NOMO-1 treated with DMSO at 0.1 percent for 48 hours (cell line): Measurements from ENCODE around the gene PHLDB3.
A peak's percentile ranks its signal among the peaks of the same experiment; 100 is the strongest.

Source experiments
- DNase-seq: peaks from one replicate; lab custom pipeline; 2025; ENCODE audit not compliant: unreplicated experiment; lab: John Stamatoyannopoulos, UW

PHLDB3 gene

DNA sequence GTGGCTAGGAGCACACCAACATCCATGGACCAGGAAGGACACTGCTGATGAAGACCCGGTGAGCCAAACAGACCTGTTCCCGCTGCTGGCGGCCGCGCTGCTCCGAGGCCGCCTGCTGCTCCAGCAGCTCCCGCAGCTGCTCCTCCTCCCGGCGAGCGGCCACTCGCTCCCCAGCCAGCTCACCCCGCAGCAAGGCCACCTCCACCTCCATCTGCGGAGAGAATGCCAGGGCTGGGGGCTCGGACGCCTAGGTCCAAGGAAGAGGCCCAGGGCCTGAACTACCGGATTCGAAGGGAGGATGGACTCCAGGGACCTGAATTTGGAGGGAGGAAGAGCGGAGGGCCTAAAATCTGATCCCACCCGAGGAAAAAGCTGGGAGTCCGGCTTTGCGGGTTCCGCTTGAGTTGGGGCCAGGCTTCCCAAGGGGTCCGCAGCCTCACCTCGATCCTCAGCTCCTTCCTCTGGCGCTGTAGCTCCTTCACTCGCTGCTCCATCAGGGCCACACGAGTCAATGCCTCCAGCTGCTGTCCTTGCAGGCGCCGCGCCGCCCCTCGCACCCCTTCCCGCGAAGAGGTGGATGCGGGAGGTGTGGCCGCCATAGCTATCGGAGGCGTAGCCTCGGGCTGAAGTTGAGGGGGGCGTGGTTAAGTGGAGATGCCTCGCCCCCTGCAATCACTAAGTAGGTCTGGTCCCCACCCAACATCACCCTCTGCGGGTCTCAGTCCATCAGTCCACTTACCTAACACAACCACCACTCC, 2.7 kb downstream of the PHLDB3 start:
- no peak for DNase-seq

DNA sequence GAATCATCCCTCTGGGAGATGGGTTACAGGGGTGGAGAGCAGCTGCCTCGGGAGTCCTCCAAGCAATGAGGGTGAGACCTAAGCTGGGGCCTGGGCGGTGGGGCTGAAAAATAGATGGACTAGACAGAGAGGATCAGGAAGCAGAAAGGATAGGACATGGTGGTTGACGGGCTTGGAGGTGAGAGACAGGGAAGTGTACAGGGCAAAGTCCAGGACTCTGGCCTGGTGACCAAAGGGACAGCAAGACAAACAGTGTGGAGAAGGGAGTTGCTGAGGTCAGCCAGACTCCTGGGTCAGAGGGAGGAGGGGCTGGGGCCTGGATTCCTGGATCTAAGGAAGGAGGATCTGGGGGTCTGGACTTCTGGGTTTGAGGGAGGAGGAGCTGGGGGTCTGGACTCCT, 5.5 kb downstream of the PHLDB3 start:
- DNase-seq: no peak

DNA sequence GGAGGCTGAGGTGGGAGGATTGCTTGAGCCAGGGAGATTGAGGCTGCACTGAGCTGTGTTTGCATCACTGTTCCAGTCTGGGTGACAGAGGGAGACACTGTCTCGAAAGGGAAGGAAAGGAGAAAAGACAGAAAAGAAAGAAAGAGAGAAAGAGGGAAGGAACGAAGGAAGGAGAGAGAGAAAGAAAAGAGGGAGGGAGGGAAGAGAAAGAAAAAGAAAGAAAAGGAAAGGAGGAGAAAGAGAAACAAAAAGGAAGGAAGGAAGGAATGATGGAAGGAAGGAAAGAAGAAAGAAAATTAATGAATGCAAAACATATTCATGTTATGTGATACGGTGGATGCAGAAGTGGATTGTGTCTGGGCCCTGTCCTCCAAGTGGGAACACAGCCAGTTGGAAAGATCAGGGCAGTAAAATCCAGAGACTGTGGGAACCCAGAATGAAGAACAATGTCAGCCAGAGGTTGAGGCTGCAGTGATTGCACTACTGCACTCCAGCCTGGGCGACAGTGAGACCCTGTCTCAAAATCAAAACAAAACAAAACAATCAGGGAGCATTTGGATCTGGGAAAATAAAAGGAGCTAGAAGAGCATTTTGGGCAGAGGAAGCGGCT, 6.2 kb downstream of the PHLDB3 start:
- no peak for DNase-seq

DNA sequence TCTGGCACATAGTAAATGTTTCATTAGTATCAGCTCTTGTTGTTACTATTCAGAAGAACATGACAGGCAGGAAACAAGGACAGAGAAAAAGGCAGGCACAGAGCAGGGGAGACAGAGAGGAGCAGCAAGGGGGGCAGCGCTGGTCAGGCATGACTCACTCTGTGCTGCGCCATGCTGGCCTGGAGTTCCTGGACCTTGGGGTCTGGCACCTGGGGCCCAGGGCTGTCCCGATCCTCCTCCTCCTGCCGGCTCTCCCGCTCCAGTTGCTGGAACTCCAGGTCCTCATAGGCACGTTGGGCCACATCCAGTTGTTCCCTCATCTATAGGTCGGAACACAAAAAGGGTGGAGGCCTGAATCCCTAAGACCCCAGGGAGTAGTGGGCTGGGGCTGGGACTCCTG, 7.6 kb downstream of the PHLDB3 start:
- DNase-seq: no peak

DNA sequence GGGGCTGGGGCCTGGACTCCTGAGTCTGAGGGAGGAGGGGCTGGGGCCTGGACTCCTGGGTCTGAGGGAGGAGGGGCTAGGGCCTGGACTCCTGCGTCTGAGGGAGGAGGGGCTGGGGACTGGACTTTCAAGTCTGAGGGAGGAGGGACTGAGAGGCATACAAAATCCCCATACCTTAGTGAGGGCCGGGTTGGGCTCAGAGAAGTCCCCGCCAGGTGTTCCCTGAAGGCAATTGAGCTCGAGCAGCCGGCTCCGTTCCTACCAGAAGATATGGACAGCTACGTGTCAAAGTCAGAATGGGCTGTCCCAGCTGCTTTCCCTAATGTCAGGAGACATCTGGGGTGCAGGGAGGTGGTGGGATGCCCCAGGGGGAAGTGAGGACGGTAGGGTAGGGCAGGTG, 9.5 kb downstream of the PHLDB3 start:
- no peak for DNase-seq

DNA sequence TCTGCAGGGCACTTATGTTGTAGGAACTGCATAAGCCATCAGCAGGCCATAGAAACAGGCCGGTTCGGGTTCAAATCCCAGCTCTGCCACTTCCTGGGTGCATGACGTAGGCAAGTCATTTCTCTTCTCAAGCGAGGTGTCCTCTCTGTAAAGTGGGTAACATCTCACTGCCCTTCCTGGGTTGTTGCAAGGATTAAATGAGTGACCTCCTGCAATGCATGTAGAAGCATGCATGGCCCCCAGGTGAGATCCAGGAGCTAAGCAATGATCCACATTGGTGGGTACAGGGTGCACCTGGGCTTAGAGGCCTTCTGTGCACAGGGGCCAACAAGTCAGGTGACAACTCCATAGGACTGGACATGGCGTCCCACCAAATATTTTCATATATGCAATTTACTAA, 13.8 kb downstream of the PHLDB3 start:
- no peak for DNase-seq

DNA sequence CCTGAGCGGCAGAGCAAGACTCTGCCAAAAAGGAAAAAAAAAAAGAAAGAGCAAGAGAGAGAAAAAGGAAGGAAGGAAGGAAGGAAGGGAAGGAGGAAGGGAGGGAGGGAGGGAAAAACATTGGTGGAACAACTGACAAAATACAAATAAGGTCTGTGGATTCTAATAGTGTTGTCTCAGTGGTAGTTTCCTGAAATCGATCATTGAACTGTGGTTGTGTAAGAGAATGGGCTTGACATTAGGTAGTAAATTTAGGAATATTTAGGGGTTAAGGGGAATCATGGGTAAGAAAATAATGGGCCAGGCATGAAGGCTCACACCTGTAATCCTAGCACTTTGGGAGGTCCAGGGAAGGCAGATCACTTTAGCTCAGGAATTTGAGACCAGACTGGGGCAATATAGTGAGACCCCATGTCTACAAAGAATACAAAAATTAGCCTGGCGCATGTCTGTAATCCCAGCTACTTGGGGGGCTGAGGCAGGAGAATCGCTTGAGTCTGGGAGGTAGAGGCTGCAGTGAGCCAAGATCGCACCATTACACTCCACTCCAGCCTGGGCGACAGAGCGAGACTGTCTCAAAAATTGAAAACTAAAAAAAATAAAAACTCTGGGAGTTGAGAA, 14.5 kb downstream of the PHLDB3 start:
- DNase-seq: no peak

DNA sequence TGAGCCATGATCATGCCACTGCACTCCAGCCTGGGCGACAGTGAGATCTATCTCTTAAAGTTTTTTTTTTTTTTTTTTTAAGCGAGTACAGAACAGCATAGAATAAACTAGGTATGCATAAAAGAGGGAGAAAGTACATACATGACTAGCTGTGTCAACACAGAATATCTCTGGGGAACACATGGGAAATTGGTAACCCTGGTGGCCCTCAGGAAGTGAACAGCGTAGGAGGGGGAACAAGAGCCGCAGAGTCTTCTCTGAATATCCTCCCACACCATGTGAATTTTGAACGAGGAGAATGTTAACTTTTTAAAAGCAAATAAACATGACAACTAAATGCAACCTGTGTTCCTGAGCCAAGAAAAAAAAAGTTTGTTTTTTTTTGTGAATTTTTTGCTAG, 15.2 kb downstream of the PHLDB3 start:
- DNase-seq: no peak

DNA sequence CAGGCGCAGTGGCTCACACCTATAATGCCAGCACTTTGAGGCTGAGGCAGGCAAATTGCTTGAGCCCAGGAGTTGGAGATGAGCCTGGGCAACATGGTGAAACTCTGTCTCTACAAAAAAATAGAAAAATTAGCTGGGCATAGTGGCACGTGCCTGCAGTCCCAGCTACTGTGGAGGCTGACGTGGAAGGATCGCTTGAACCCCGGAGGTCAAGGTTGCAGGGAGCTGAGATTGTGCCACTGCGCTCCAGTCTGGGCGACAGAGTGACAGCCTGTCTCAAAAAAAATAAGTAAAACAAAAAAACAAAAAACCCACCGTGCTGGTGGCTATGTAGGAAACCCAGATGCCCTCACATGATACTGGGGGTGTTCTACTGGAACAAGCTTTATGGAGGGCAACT, 16.4 kb downstream of the PHLDB3 start:
- no peak for DNase-seq

DNA sequence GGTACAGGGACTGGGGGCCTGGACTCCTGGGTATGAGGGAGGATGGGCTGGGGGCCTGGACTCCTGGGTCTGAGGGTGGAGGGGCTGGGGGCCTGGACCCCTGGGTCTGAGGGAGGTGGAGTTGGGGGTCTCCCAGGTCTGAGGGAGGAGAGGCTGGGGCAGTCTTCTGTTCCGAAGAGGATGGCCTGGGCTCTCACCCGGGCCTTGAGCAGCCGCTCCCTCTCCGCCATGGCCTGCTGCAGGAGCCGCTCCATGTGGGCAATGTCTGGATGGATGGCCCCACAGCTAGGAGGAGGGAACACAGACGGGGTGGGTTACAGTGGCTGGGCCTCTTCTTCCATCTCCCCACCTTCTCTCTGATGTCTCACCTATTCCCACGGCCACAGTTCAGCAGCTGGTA, 18.1 kb downstream of the PHLDB3 start:
- DNase-seq: no peak

DNA sequence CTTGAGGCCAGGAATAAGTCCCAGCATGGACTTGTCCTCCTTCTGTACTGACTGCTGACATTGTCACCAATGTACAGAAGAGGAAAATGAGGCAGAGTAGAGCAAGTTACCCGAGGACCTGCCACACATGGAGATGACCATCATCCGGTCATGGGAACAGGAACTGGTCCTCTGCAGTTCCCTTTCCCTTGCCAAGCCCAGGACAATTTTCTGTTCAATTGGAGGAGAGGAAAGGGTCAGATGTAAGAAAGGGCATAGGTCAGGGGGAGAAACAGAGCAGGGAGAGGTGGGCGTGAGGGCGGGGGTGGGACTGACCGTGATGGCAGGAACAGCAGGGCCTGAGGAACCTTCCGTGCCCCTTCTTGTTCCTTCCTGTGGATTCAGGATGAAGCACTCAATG, 18.6 kb downstream of the PHLDB3 start:
- no peak for DNase-seq

DNA sequence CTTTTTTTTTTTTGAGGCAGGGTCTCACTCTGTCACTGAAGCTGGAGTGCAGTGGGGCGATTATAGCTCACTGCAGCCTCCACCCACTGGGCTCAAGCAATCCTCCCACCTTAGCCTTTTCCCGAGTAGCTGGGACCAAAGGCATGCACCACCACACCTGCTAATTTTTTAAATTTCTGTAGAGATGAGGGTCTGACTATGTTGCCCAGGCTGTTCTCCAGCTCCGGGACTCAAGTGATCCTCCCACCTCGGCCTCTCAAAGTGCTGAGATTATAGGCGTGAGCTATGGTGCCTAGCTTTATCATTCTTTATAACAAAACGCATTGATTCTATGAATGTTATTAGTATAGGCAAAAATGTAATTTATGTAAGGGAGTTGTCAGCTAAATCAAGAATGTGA, 21.3 kb downstream of the PHLDB3 start:
- no peak for DNase-seq

DNA sequence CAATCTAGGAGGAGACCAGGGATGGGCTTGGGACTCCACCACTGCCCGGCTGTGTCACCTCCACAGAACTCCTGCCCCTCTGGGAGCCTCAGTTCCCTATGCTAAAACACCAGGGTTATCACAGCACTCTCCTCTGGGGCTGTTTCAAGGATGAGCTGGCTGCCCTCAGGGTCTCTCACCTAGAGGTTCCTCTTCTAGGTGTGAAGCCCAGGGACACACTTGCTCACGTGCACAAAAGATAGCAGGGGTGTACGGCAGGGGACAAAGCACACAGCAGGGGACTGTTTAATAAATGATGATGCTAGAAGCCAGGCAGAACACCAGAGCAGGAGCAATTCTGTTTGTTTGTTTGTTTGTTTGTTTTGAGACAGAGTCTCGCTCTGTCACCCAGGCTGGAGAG, 22.4 kb downstream of the PHLDB3 start:
- no peak for DNase-seq

DNA sequence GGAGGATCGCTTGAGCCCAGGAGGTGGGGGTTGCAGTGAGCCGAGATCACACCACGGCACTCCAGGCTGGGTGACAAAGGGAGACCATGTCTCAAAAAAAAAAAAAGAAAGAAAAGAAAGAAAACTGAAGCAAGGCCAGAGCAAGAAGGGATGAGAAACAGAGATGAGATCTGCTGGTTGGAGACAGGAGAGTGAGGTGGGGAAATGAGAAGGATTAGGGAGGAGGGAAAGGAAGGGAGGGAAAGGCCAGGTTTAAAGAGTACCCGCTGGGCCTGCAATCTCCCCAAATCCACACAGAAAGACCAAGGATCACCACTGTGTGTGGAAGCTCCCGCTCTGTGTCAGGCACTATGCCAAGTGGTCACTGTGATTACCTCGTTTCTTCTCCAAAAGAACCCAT, 22.8 kb downstream of the PHLDB3 start:
- no peak for DNase-seq

DNA sequence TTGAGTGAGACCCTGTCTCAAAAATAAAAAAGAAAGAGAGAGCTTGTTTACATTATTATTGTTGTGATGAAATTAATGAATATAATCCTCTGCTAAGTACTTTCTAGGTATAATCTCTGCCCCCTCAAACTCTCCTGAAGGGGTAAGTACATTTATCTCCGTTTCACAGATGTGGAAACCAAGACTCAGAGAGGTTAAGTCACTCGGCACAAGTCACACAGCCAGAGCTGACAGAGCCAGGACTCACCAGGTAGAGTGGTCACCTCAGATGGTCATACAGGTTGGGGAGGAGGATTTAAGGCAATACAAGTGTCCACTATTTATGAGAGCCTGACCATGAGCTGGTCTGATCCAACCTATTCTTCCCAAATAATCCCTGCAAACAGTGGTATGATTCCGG, 24.0 kb downstream of the PHLDB3 start:
- no peak for DNase-seq

DNA sequence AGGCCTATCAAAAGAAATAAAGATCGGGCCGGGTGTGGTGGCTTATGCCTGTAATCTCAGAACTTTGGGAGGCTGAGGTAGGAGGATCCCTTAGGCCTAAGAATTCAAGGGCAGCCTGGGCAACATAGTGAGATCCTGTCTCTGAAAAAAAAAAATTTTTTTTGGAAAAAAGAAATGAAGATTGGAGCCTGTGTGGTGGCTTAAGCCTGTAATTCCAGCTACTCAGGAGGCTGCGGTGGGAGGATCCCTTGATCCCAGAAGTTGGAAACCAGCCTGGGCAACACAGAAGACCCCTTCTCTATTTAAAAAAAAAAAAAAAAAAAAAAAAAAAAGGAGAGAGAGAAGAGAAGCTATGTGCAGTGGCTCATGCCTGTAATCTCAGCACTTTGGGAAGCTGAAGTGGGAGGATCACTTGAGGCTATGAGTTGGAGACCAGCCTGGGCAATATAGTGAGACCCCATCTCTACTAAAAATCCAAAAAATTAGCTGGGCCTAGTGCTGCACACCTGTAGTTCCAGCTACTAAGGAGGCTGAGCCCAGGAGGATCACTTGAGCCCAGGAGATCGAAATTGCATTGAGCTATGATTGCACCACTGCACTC, 24.5 kb downstream of the PHLDB3 start:
- DNase-seq: no peak

DNA sequence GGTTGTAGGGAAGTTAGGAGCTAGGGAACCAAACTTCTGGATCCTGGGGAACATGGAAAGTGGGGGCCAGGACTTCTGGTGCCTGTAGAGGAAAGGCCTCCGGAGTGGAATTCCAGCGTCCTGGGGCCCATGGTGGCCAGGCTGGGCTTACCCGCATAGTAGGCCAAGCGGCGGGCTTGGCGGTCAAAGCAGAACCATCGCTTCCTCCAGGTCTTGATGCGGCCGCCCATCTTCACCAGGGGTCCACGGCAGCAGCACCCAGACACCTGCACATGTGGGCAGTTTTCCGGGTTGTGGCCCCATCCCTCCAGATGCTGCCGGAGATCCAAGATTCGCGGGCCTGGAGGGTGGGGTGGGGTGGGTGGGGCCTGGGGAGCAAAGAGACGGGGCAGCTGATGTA, 25.3 kb downstream of the PHLDB3 start:
- no peak for DNase-seq

DNA sequence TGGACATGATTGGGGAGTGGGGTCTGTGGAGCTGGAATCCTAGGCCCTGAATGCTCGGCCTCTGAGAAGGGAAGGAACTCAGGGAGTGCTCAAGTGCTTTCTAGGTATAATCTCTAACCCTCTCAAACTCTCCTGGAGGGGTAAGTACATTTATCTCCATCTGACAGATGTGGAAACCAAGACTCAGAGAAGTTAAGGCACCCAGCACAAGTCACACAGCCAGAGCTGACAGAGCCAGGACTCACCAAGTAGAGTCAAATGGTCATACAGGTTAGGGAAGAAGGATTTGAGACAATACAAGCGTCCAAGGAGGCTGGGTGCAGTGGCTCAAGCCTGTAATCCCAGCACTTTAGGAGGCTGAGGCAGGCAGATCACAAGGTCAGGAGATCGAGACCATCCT, 26.2 kb downstream of the PHLDB3 start:
- no peak for DNase-seq

DNA sequence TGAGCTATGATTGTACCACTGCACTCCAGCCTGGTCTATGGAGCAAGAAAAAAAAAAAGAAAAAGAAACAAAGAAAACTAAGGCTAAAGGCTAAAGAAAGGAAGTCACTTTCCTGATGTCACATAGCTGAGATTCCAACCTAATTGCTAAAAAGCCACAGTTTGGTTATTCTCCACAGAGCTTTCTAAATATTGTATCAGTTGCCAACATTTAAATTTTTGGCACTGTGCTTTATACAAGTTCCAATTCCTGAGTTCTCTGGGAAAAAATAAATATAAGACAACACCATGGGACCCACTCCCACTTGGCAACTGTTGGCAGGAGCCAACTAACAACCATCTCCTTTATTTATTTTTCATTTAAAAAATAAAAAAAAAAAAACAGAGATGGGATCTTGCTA, 27.9 kb downstream of the PHLDB3 start:
- no peak for DNase-seq

DNA sequence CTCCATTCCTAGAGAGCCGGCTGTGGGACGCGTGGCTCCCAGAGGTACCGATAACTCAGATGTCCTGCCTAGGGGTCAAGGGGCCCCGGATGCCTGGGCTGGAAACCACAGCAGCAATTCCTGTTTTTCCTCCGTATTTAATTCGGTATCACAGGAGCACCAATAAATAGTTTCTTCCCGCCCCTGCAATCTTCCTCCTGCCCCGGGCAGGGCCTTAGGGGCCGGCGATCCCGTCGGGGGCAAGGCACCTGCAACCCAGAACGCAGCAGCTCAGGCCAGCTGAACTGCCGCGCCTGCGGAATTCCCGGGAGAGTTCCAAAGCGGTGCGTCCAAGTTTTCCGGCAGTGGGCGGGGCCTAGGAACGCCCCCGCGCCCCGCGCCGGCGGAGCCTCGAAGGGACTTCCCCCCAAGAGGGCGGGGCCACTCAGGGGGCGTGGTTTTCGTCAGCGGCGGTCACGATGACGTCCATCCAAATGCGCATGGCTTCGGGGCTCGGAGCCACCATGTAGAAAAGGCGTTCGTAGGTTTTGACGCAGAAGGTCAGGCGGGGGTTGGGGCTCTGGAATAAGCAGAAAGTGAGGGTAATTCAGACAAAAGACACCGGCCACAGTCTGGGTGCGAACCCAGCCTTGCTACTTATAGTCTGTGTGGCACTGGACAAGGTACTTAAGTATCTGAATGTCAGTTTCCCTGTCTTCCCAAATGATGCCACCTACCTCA, 29.4 kb downstream of the PHLDB3 start:
- DNase-seq: peak; percentile 71

DNA sequence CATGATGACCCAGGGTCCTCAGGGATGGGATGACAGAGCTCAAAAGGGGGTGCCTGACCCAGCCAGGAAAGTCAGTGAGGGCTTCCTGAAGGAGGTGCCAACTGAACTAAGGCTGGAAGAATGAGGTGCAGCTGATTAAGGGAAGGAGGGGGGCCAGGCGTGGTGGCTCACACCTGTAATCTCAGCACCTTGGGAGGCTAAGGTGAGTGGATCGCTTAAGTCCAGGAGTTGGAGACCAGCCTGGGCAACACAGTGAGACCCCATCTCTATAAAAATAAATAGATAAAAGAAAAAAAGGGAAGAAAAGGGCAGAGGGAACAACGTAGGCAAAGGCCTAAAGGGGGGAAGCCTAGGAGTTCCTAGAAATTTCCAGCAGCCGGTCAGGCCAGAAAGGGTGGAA, 30.1 kb downstream of the PHLDB3 start:
- no peak for DNase-seq

DNA sequence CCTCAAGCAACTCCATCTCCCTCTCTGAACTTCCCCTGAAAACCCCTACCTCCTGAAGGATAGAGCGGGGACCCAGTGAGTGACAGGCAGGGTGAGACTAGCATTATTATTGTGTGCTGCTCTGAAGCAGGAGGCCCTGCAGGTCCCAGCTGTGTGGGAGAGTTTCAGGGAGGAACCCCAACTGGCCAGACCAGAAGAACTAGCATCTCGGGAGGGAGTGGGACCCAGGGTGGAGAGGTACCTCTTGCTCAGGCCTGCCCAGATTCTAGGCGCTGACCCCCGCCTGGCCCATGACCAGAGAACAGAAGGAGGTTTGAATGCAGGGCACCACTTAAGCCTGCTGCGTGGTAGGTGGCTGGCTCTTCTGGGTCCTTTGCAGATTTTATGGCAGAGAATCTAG, 33.5 kb downstream of the PHLDB3 start:
- DNase-seq: no peak
